ENCODE data around the gene TTC31. TPM values are rescaled to one million over a fixed set of nuclear protein-coding genes. Genes with fewer than 3 reads are reported as not detected.

Gene TTC31
- total RNA-seq (10 to 100 TPM; 11.3 to 12.3 (median 11.8) TPM), polyA plus RNA-seq (11.4 TPM)
- long read RNA-seq, donor 1, partial matches to known transcripts = 6 of 20 reads
- long read RNA-seq, donor 1, other reads (novel, unspliced or antisense) = 12 of 20 reads
- long read RNA-seq, donor 2, partial matches to known transcripts = 0 of 4 reads
- long read RNA-seq, donor 2, other reads (novel, unspliced or antisense) = 3 of 4 reads
- long read RNA-seq, donor 3, partial matches to known transcripts = 4 of 24 reads
- long read RNA-seq, donor 3, other reads (novel, unspliced or antisense) = 18 of 24 reads
- long read RNA-seq, donor 4, partial matches to known transcripts = 2 of 17 reads
- long read RNA-seq, donor 4, other reads (novel, unspliced or antisense) = 14 of 17 reads

DNA sequence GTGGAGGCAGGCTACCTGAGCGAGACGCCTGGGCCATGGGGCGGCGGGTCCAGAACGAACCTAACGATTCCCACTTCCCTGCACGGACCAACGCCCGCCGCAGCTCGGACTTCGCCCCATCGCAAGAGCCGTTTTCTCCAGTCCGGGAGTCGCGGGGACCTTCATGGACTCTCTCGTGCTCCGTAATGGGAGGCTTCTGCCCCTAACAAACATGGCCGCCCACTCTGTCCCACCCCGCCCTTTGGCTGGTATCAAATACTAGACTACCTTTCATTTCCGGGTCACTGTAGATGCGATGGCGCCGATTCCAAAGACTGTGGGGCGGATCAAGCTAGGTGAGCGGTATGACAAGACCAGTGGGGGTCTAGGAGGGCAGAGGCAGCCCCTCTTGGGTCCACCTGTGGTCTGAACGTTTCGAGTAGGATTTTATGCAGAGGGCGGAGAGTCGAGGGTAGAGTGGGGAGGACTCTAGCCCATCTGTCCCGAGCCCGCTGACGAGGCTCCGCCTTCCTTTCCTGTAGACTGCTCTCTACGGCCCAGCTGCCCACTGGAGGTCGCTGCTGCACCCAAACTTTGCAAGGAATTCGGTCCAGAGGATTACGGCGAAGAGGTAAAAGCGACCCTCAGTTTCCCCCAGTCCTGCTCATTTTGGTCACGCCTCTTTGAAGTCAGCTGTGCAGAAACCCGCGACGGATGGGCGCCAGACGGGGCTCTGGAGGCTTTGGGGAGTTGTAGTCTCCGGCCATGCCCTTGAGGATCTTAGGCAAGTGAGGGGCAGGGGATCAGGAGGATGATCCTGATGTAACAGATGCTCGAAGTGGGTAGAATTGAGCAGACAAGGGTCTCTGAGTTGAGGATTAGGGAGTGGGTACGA is at the start of gene TTC31, which contains the start of gene CCDC142:
Gene TTC31, plus strand, starts transcription at position 281 of the 874 bp plus-strand sequence. Its CDS starts 15 bp downstream, at position 296.
Gene CCDC142, minus strand, starts transcription at position 198 of the 874 bp plus-strand sequence. Its CDS starts 161 bp downstream, at position 37.
- WGBS = under 1% methylated on average over 50 of the region's 50 CpGs
- Histone ChIP-seq H3K4me1 (ENCODE audit: control insufficient read depth, insufficient read depth, low read length) (peaks cover 7% of the 10 kb centered on the region), H3K4me3 (ENCODE audit: low read length) (peak within 1 kb of the TSS; percentile 61), H3K27me3 (ENCODE audit: control insufficient read depth, insufficient read depth) (no peaks in the 10 kb centered on the region), H3K9me3 (ENCODE audit: control insufficient read depth, low read length) (no peaks in the 10 kb centered on the region), H3K27ac (ENCODE audit: low read length) (peak within 1 kb of the TSS; percentile 89)
- peak; percentile 98 to 99 for ATAC-seq
- DNase-seq = peak; percentile 96 to 99 (median 97)
- intact Hi-C loops (cut with DNase I) = loop anchor here in 3 of 4 donors (2.0 to 5.0 kb wide), 4 partner anchors 46 to 106 kb away; partner anchors contain the start of genes AUP1 (in 1 of the 3) and HTRA2 (in 1 of the 3)

GRCh38 chr2:74436111-74436805 is 46.6 kb upstream of the TTC31 start:
- no peak for ATAC-seq
- Histone ChIP-seq H3K4me1 (ENCODE audit: control insufficient read depth, insufficient read depth, low read length) (peaks cover 2% of the 10 kb centered on the region), H3K4me3 (ENCODE audit: low read length) (no peak overlapping the region), H3K27ac (ENCODE audit: low read length) (no peak overlapping the region), H3K9me3 (ENCODE audit: control insufficient read depth, low read length) (no peaks in the 10 kb centered on the region), H3K27me3 (ENCODE audit: control insufficient read depth, insufficient read depth) (no peaks in the 10 kb centered on the region)
- DNase-seq = peak in 1 of 3 donors; percentile 53
- intact Hi-C loops (cut with DNase I) = no loop called here
- 70% methylated on average over 43 of the region's 43 CpGs for WGBS

GRCh38 chr2:74436848-74437695 is 45.8 kb upstream of the TTC31 start:
- WGBS = 65% methylated on average over 6 of the region's 6 CpGs
- ATAC-seq = no peak
- Histone ChIP-seq H3K9me3 (ENCODE audit: control insufficient read depth, low read length) (no peaks in the 10 kb centered on the region), H3K27me3 (ENCODE audit: control insufficient read depth, insufficient read depth) (no peaks in the 10 kb centered on the region), H3K4me1 (ENCODE audit: control insufficient read depth, insufficient read depth, low read length) (peaks cover 2% of the 10 kb centered on the region), H3K4me3 (ENCODE audit: low read length) (no peak overlapping the region), H3K27ac (ENCODE audit: low read length) (no peak overlapping the region)
- intact Hi-C loops (cut with DNase I) = no loop called here
- peak in 1 of 3 donors; percentile 41 for DNase-seq

GRCh38 chr2:74438248-74438647 is 44.6 kb upstream of the TTC31 start:
- intact Hi-C loops (cut with DNase I) = no loop called here
- ATAC-seq = no peak
- H3K27ac ChIP-seq (ENCODE audit: low read length) = no peak overlapping the region

DNA sequence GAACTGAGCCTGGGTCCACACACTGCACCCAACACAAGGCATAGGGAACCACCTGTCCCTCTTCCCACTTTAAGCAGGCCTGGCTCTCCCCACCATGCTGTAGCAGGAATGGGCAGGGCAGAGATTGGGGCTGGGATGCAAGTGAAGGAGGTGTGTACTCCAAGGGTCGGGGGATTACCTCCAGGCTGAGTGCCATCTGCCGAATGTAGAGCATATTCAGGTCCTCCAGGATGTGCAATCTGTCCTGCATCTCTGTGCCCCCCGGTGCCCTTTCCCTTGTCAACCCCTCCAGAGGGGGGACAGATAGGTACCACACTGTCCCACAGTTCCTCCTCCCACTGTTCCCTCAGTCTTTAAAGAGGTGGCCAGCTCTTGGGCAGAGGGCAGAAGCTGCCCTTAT is 43.5 kb upstream of the TTC31 start:
- no peak for ATAC-seq
- H3K27ac ChIP-seq (ENCODE audit: low read length) = peak overlapping the region; percentile 18
- peaks cover 2% of the 10 kb centered on the region for H3K4me1 ChIP-seq (ENCODE audit: control insufficient read depth, insufficient read depth, low read length)

More at GRCh38 chr2:74438248-74438647, 44.6 kb upstream of the TTC31 start:
- H3K4me1 ChIP-seq (ENCODE audit: control insufficient read depth, insufficient read depth, low read length) = peaks cover 2% of the 10 kb centered on the region
- no peaks in the 10 kb centered on the region for H3K9me3 ChIP-seq (ENCODE audit: control insufficient read depth, low read length)
- no peak overlapping the region for H3K4me3 ChIP-seq (ENCODE audit: low read length)
- WGBS = 95% methylated on average over 1 of the region's 1 CpG
- no peak for DNase-seq
- no peaks in the 10 kb centered on the region for H3K27me3 ChIP-seq (ENCODE audit: control insufficient read depth, insufficient read depth)

DNA sequence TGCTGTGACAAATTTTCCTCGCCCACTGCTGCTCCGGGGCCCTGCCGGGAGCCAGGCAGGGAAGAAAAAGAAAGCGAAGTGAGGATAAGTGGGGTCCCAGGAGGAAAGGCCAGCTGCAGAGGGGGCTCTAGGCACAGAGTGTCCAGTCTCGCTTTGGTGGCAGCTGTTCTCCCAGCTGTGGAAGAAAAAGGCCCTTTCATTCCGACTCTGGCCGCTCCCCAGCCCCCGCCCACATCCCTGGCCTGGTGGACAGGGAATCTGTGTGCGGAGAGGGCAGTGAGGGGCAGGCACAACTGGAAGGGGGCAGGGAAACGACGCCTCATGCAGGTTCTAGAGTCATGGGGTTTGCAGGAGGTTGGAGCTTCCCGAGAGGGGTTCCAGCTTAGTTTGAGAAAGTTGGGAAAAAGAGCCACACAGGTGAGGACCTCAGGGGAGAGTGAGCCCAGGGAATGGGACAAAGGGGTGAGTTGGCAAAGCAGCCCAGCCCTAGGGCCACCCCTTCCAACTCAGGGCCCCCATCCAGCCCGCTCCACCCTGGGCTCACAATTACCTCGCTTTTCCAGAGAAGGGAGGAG is 43.0 kb upstream of the TTC31 start:
- peak; percentile 71 to 75 for ATAC-seq
- H3K27ac ChIP-seq (ENCODE audit: low read length) = peak overlapping the region; percentile 89
- DNase-seq = peak; percentile 91 to 95 (median 95)
- H3K4me1 ChIP-seq (ENCODE audit: control insufficient read depth, insufficient read depth, low read length) = peaks cover 2% of the 10 kb centered on the region
- H3K4me3 ChIP-seq (ENCODE audit: low read length) = peak overlapping the region; percentile 16
- no peaks in the 10 kb centered on the region for H3K9me3 ChIP-seq (ENCODE audit: control insufficient read depth, low read length)
- WGBS = 6% methylated on average over 14 of the region's 14 CpGs
- intact Hi-C loops (cut with DNase I) = no loop called here
- no peaks in the 10 kb centered on the region for H3K27me3 ChIP-seq (ENCODE audit: control insufficient read depth, insufficient read depth)

More for the DNA sequence above, 43.5 kb upstream of the TTC31 start:
- Histone ChIP-seq H3K4me3 (ENCODE audit: low read length) (peak overlapping the region; percentile 16), H3K27me3 (ENCODE audit: control insufficient read depth, insufficient read depth) (no peaks in the 10 kb centered on the region), H3K9me3 (ENCODE audit: control insufficient read depth, low read length) (no peaks in the 10 kb centered on the region)
- 18% methylated on average over 3 of the region's 3 CpGs for WGBS
- DNase-seq = peak in 1 of 3 donors; percentile 51
- intact Hi-C loops (cut with DNase I) = no loop called here

DNA sequence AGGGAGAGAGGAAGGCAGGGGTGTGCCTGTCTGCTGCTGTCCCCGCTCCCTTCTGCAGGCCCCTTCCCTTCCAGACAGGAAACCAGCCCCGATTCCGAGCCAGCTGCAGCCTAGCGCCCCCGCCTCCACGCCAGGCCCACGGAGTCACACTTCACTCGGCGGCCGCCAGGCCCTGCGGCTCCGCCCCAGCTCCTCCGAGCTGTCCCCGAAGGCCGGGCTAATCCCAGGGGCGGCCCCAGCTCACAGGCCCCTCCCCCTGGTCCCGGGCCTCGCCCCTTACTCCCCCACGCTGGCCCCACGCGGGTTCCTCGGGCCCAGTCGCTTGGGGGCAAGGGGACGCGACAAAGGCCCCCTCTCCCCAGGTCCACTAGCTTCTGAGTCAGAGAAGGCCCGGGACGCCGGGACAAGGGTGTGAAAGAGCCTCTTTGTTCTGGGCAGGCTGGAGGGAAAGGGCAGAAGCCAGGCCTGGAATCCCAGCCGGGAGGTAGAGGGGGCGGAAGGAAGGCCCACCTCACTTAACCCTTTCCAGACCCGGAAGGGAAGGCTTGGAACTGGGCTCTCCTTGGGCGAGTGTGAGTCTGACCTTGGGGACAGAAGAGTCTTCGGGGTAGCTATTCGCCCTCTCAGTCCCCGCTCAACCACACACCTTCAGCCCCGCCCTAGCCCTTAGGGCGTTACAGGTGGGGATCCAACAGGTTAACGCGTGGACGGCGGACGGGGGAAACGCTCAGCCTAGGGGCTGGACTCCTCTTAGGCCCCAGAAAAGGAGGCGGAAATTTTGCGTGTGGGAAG is 42.3 kb upstream of the TTC31 start:
- Histone ChIP-seq H3K27ac (ENCODE audit: low read length) (peak overlapping the region; percentile 89), H3K4me1 (ENCODE audit: control insufficient read depth, insufficient read depth, low read length) (peaks cover 2% of the 10 kb centered on the region), H3K9me3 (ENCODE audit: control insufficient read depth, low read length) (no peaks in the 10 kb centered on the region), H3K27me3 (ENCODE audit: control insufficient read depth, insufficient read depth) (no peaks in the 10 kb centered on the region), H3K4me3 (ENCODE audit: low read length) (peak overlapping the region; percentile 16)
- intact Hi-C loops (cut with DNase I) = no loop called here
- 7% methylated on average over 45 of the region's 45 CpGs for WGBS
- DNase-seq (peak; percentile 94 to 97 (median 97)), ATAC-seq (peak; percentile 95)

GRCh38 chr2:74441170-74441689 is 41.7 kb upstream of the TTC31 start:
- H3K9me3 ChIP-seq (ENCODE audit: control insufficient read depth, low read length) = no peaks in the 10 kb centered on the region
- no peaks in the 10 kb centered on the region for H3K27me3 ChIP-seq (ENCODE audit: control insufficient read depth, insufficient read depth)
- H3K4me1 ChIP-seq (ENCODE audit: control insufficient read depth, insufficient read depth, low read length) = peaks cover 2% of the 10 kb centered on the region
- 21% methylated on average over 33 of the region's 33 CpGs for WGBS
- intact Hi-C loops (cut with DNase I) = no loop called here
- DNase-seq (peak in 1 of 3 donors; percentile 73), ATAC-seq (peak; percentile 2 to 3)
- H3K4me3 ChIP-seq (ENCODE audit: low read length) = peak overlapping the region; percentile 16
- H3K27ac ChIP-seq (ENCODE audit: low read length) = peak overlapping the region; percentile 89
